ENCODE measurements around the gene KRT1.

The KRT1 gene

DNA sequence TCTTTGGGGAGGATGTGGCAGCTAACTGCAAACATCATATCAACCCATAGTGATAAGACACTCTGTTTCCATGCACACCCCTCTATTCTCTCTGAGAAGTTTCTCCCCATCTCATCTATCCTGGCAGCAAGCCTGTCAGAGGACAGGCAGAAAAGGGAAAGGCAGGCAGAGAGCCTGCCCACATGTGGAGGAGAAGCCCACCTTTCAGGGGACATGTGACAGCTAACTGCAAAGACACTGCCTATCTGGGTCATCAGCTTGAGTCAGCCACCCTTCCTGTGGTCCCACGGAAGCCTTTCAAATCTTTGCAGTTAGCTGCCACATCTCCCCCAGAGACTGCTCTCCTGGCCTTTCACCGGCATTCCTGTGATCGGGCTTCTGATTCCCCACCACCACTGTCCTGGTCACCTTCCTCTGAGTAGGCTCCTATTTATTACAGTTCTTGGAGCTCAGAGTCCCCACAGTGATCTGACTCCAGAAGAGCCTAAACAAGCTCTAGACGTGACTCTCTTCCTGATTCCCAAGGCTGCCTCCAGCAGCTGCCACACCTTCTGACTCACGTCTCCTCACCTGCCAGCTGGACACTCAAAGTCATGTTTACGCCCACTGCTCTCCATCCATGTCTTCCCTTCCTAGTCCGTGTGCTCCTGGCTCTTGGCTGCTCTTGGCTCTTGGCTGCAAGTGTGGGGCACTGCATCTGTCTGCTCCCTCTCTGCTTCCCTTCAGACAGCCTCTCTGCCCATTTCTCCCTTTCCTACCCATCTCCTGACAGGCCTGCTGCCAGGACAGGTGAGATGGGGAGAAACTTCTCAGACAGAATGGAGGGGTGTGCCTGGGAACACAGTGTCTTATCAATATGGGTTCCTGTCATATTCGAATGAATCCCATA is 7.5 kb upstream of the KRT1 start:
- H3K23ac ChIP-seq (ENCODE audit: low read length in 2 of 2), result no peak overlapping the region
- no peak overlapping the region for H2BK120ac ChIP-seq (ENCODE audit: low read depth, low read length)
- H3K9me3 ChIP-seq (ENCODE audit: control insufficient read depth, low read length), result no peaks in the 10 kb centered on the region
- H3K9ac ChIP-seq (ENCODE audit: low read length), result no peak overlapping the region
- H3K36me3 ChIP-seq (ENCODE audit: control insufficient read depth in 1 of 2, insufficient read depth in 2 of 2, low read depth in 1 of 2, low read length in 2 of 2), result no peaks in the 10 kb centered on the region
- no peak overlapping the region for H4K91ac ChIP-seq (ENCODE audit: low read length)
- no peak overlapping the region for H2BK12ac ChIP-seq (ENCODE audit: low read length in 2 of 2)
- H2BK5ac ChIP-seq (ENCODE audit: low read depth, low read length, poor library complexity, severe bottlenecking), result no peak overlapping the region
- no peaks in the 10 kb centered on the region for H3K79me1 ChIP-seq (replicated peaks; ENCODE audit: low read length, poor library complexity, severe bottlenecking)
- H3K18ac ChIP-seq (ENCODE audit: low read depth in 1 of 2, low read length in 2 of 2), result no peak overlapping the region
- H3K27me3 ChIP-seq (ENCODE audit: control insufficient read depth in 1 of 2, insufficient read depth in 1 of 2, low read length in 2 of 2), result peaks cover 80 to 97% of the 10 kb centered on the region in 2 experiments
- H2AK5ac ChIP-seq (ENCODE audit: low read length, severe bottlenecking), result no peak overlapping the region
- WGBS, result 78% methylated on average over 7 of the region's 8 CpGs
- H3K27ac ChIP-seq (ENCODE audit: low read length, poor library complexity, severe bottlenecking), result no peak overlapping the region
- H3K4me2 ChIP-seq (ENCODE audit: low read length, poor library complexity, severe bottlenecking), result no peak overlapping the region
- H3K4ac ChIP-seq (ENCODE audit: low read depth in 1 of 2, low read length in 2 of 2), result no peak overlapping the region
- no peak overlapping the region for H4K8ac ChIP-seq (ENCODE audit: low read length)
- no peak for DNase-seq
- peaks cover 4% of the 10 kb centered on the region for H3K4me1 ChIP-seq (ENCODE audit: control insufficient read depth, insufficient read depth, low read depth, low read length)
- H3K4me3 ChIP-seq (ENCODE audit: insufficient read depth in 1 of 2, low read depth in 1 of 2, low read length in 2 of 2), result no peak overlapping the region
- H3K14ac ChIP-seq (ENCODE audit: low read length in 2 of 2), result no peak overlapping the region
- H2BK15ac ChIP-seq (ENCODE audit: low read depth, poor library complexity, severe bottlenecking), result no peak overlapping the region
- H2AFZ ChIP-seq (ENCODE audit: low read depth, low read length), result no peak overlapping the region

DNA sequence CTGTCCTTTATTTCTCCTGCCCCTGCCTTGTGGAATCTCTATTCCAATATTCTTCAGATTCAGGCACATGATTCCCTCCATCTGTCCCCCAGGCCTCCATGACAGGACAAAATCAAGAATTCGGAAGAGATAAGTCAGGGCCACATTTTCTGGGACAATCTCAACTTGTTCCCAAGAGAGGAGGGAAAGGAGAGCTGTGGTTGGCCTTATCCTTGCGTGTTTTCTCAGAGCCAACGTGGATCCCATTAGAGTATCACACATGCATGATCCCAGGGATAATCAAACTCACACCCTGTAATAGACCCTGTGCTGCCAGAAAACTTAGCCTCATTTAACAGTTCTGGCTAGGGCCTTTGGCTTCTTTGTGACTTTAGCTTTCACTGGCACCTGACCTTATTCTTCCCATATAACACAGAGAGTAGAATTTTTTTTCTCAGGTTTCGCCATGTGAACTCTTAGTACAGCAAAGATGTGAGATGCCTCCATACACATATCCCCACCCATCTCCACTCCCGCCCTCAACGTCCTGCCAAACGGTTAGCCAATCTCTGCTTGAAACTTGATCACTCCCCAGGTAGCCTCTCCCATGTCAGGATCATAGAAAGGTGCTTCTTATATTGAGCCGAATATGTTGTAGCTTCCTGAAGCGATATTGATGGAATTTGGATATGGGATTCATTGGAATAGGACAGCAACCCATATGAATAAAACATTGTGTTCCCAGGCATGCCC is 6.7 kb upstream of the KRT1 start:
- Histone ChIP-seq H2BK5ac (ENCODE audit: low read depth, low read length, poor library complexity, severe bottlenecking) (no peak overlapping the region), H2AFZ (ENCODE audit: low read depth, low read length) (no peak overlapping the region), H3K23ac (ENCODE audit: low read length in 2 of 2) (no peak overlapping the region), H3K79me1 (replicated peaks; ENCODE audit: low read length, poor library complexity, severe bottlenecking) (no peaks in the 10 kb centered on the region), H3K27me3 (ENCODE audit: control insufficient read depth in 1 of 2, insufficient read depth in 1 of 2, low read length in 2 of 2) (peaks cover 80 to 95% of the 10 kb centered on the region in 2 experiments), H2BK120ac (ENCODE audit: low read depth, low read length) (no peak overlapping the region), H3K9ac (ENCODE audit: low read length) (no peak overlapping the region), H3K18ac (ENCODE audit: low read depth in 1 of 2, low read length in 2 of 2) (no peak overlapping the region), H3K4me1 (ENCODE audit: control insufficient read depth, insufficient read depth, low read depth, low read length) (peaks cover 4% of the 10 kb centered on the region), H3K4ac (ENCODE audit: low read depth in 1 of 2, low read length in 2 of 2) (no peak overlapping the region), H3K36me3 (ENCODE audit: control insufficient read depth in 1 of 2, insufficient read depth in 2 of 2, low read depth in 1 of 2, low read length in 2 of 2) (no peaks in the 10 kb centered on the region), H2AK5ac (ENCODE audit: low read length, severe bottlenecking) (no peak overlapping the region), H2BK15ac (ENCODE audit: low read depth, poor library complexity, severe bottlenecking) (no peak overlapping the region), H3K14ac (ENCODE audit: low read length in 2 of 2) (no peak overlapping the region), H3K4me3 (ENCODE audit: insufficient read depth in 1 of 2, low read depth in 1 of 2, low read length in 2 of 2) (no peak overlapping the region), H2BK12ac (ENCODE audit: low read length in 2 of 2) (no peak overlapping the region), H3K4me2 (ENCODE audit: low read length, poor library complexity, severe bottlenecking) (no peak overlapping the region), H4K91ac (ENCODE audit: low read length) (no peak overlapping the region), H4K8ac (ENCODE audit: low read length) (no peak overlapping the region), H3K27ac (ENCODE audit: low read length, poor library complexity, severe bottlenecking) (no peak overlapping the region), H3K9me3 (ENCODE audit: control insufficient read depth, low read length) (no peaks in the 10 kb centered on the region)
- WGBS, result 68% methylated on average over 9 of the region's 9 CpGs
- DNase-seq, result no peak

DNA sequence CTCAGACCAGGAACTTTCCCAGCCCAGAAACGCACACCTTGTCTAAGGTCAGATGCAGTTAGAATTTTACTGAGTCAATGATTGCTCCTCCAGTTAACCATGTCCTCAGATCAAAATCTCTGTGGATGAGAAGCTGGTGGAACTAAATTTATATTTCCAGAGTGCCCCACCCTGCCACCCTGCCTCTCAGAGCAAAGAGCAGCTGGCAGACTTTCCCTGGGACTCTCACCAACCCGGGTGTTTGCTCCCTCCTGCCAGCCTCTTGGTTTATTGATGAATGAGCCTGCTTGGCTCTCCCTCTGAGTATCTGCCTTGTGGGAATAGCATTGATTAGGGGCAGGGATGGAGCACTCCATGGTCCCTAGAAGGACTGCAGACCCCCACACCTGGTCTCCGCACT is 5.9 kb upstream of the KRT1 start:
- H2BK5ac ChIP-seq (ENCODE audit: low read depth, low read length, poor library complexity, severe bottlenecking), result no peak overlapping the region
- H3K4me1 ChIP-seq (ENCODE audit: control insufficient read depth, insufficient read depth, low read depth, low read length), result peaks cover 1% of the 10 kb centered on the region
- H3K4ac ChIP-seq (ENCODE audit: low read depth in 1 of 2, low read length in 2 of 2), result no peak overlapping the region
- no peaks in the 10 kb centered on the region for H3K79me1 ChIP-seq (replicated peaks; ENCODE audit: low read length, poor library complexity, severe bottlenecking)
- no peaks in the 10 kb centered on the region for H3K9me3 ChIP-seq (ENCODE audit: control insufficient read depth, low read length)
- no peak for DNase-seq
- no peak overlapping the region for H3K23ac ChIP-seq (ENCODE audit: low read length in 2 of 2)
- no peak overlapping the region for H3K18ac ChIP-seq (ENCODE audit: low read depth in 1 of 2, low read length in 2 of 2)
- no peak overlapping the region for H3K27ac ChIP-seq (ENCODE audit: low read length, poor library complexity, severe bottlenecking)
- no peak overlapping the region for H4K91ac ChIP-seq (ENCODE audit: low read length)
- no peak overlapping the region for H2BK12ac ChIP-seq (ENCODE audit: low read length in 2 of 2)
- no peak overlapping the region for H2AFZ ChIP-seq (ENCODE audit: low read depth, low read length)
- H3K36me3 ChIP-seq (ENCODE audit: control insufficient read depth in 1 of 2, insufficient read depth in 2 of 2, low read depth in 1 of 2, low read length in 2 of 2), result no peaks in the 10 kb centered on the region
- peaks cover 76 to 95% of the 10 kb centered on the region in 2 experiments for H3K27me3 ChIP-seq (ENCODE audit: control insufficient read depth in 1 of 2, insufficient read depth in 1 of 2, low read length in 2 of 2)
- H3K9ac ChIP-seq (ENCODE audit: low read length), result no peak overlapping the region
- H2AK5ac ChIP-seq (ENCODE audit: low read length, severe bottlenecking), result no peak overlapping the region
- H3K4me2 ChIP-seq (ENCODE audit: low read length, poor library complexity, severe bottlenecking), result no peak overlapping the region
- H2BK120ac ChIP-seq (ENCODE audit: low read depth, low read length), result no peak overlapping the region
- 84% methylated on average over 3 of the region's 3 CpGs for WGBS
- H4K8ac ChIP-seq (ENCODE audit: low read length), result no peak overlapping the region
- H2BK15ac ChIP-seq (ENCODE audit: low read depth, poor library complexity, severe bottlenecking), result no peak overlapping the region
- H3K4me3 ChIP-seq (ENCODE audit: insufficient read depth in 1 of 2, low read depth in 1 of 2, low read length in 2 of 2), result no peak overlapping the region
- no peak overlapping the region for H3K14ac ChIP-seq (ENCODE audit: low read length in 2 of 2)

DNA sequence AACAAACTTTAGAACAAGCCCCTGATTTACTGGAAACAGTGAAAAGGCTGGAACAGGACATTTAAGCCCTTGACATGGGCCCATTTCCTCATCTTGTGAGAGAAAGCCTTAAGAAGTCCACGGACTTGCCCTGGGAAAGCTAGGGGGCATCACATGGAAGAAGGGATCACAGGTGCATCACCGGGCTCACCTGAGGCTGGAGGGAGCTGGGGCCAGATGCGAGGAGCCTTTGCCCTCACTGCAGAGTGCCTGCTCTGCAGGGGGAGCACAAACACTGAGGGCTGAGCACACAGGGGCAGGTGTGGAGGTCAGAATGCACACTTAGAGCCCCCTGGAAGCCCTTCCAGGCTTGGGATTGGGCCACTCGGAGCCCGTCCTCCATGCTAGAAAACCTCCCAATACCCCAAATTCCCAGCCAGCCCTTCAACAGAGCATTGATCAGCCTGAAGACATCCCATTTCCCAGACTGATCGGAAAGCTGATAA is 5.2 kb upstream of the KRT1 start:
- no peak for DNase-seq
- Histone ChIP-seq H3K4ac (ENCODE audit: low read depth in 1 of 2, low read length in 2 of 2) (no peak overlapping the region), H3K14ac (ENCODE audit: low read length in 2 of 2) (no peak overlapping the region), H3K18ac (ENCODE audit: low read depth in 1 of 2, low read length in 2 of 2) (no peak overlapping the region), H4K91ac (ENCODE audit: low read length) (no peak overlapping the region), H3K4me2 (ENCODE audit: low read length, poor library complexity, severe bottlenecking) (no peak overlapping the region), H2BK120ac (ENCODE audit: low read depth, low read length) (no peak overlapping the region), H2BK15ac (ENCODE audit: low read depth, poor library complexity, severe bottlenecking) (no peak overlapping the region), H2AK5ac (ENCODE audit: low read length, severe bottlenecking) (no peak overlapping the region), H3K27me3 (ENCODE audit: control insufficient read depth in 1 of 2, insufficient read depth in 1 of 2, low read length in 2 of 2) (peaks cover 71 to 95% of the 10 kb centered on the region in 2 experiments), H3K4me3 (ENCODE audit: insufficient read depth in 1 of 2, low read depth in 1 of 2, low read length in 2 of 2) (no peak overlapping the region), H3K23ac (ENCODE audit: low read length in 2 of 2) (no peak overlapping the region), H3K27ac (ENCODE audit: low read length, poor library complexity, severe bottlenecking) (no peak overlapping the region), H3K36me3 (ENCODE audit: control insufficient read depth in 1 of 2, insufficient read depth in 2 of 2, low read depth in 1 of 2, low read length in 2 of 2) (no peaks in the 10 kb centered on the region), H2AFZ (ENCODE audit: low read depth, low read length) (no peak overlapping the region), H3K79me1 (replicated peaks; ENCODE audit: low read length, poor library complexity, severe bottlenecking) (no peaks in the 10 kb centered on the region), H4K8ac (ENCODE audit: low read length) (no peak overlapping the region), H3K4me1 (ENCODE audit: control insufficient read depth, insufficient read depth, low read depth, low read length) (no peaks in the 10 kb centered on the region), H3K9ac (ENCODE audit: low read length) (no peak overlapping the region), H2BK5ac (ENCODE audit: low read depth, low read length, poor library complexity, severe bottlenecking) (no peak overlapping the region), H2BK12ac (ENCODE audit: low read length in 2 of 2) (no peak overlapping the region), H3K9me3 (ENCODE audit: control insufficient read depth, low read length) (no peaks in the 10 kb centered on the region)
- WGBS, result 64% methylated on average over 6 of the region's 6 CpGs
